ENCODE measurements around the gene SLC35B2.

GRCh38 chr6:44273617-44274016, 16.3 kb upstream of the SLC35B2 start:
- no peak for TF ChIP-seq MAX (IDR thresholded peaks at IDR 0.05)
- TF ChIP-seq RAD21 (IDR thresholded peaks at IDR 0.05; ENCODE audit: low read depth), result no peak
